Stimulated activated naive CD8-positive, alpha-beta T cell treated with anti-CD3 and anti-CD28 coated beads, Interleukin-15, Interleukin-2, amounts not matched to agents 100 U/mL and 50 U/mL, for 24 hours (primary cell): Measurements from ENCODE around the gene GOLGA6L2.
"Not testable (repeated sequence)": the region's sequence is repeated elsewhere in the genome, so short reads cannot be mapped to it uniquely, and the experiment has no call there.

Experiments used
- ATAC-seq: fragments of 150-1000 bp; cut with Tn5 transposase; one replicate; pipeline ENCODE4 v1.10.0; 2021
- DNase-seq: peaks from one replicate; pipeline ENCODE4 v3.0.0; 2021

Gene GOLGA6L2

DNA sequence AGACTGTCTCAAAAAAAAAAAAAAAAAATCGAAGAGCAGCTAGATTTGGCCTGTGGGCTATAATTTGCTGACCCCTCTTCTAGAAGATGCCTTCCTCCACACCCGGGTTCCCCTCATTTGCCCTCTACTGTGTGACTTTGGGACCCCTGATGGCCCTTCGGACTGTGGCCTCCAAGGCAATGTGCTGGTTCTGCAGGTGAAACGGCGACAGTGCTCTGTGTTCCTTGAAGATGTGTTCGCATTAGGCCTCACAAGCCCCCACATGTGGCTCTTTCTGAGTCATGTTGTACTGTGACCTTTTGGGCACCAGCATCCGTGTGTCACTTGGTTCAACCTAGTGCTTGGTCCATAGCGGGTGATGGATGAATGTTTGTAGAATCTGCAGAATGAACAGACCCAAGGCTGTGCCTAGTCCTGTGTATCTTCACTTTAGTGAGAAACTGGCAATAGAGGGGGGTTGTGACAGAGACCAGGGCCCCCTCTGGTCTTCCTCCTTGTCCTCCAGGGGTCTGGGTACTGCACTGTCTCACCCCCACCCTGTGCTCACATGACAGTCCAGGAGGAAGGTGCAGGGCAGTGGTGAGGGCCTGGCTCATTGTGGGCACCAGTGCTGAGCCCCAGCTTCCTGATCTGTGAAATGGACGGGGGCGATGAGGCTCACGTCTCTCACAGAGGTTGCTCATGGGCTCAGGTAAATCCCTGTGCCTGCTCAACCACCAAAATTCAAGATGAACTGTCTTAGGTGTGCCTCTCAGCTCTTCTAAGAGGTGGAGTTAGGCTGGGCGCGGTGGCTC is 22.7 kb downstream of the GOLGA6L2 start:
- DNase-seq (no peak), ATAC-seq (no peak)

DNA sequence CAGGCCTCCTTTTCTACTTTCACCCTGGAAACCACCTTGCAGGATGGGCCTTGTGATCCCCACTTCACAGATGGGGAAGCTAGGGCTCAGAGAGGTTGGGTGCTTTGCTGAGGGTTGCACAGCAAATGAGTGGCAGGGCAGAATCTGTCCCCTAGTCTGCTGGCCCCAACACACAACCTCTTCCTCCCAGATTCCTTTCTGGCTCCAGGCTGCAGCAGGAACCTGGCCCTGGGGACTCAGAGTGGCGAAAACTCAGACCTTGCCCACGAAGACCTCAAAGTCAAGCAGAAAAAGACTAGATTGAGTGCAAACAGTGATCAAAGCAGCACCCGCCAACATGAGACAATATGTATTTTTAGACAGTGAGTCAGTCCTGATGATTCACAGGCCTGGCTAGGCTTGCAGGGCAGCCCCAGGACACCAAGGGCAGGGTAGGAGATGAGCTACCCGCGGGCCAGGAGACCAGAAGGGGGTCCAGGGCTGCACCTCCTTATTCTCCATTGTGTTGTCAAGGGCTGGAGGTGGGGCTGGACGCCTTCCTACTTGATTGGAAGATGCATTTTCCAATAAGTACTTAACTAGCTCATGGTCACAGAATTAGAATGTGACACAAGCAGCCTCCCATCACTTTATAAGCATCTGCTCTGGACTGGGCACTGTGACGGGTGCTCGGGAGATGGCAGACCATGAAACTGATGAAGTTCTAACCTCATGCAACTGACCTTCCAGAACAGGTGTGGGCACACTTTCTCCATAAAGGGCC is 23.9 kb downstream of the GOLGA6L2 start:
- ATAC-seq (no peak), DNase-seq (no peak)

DNA sequence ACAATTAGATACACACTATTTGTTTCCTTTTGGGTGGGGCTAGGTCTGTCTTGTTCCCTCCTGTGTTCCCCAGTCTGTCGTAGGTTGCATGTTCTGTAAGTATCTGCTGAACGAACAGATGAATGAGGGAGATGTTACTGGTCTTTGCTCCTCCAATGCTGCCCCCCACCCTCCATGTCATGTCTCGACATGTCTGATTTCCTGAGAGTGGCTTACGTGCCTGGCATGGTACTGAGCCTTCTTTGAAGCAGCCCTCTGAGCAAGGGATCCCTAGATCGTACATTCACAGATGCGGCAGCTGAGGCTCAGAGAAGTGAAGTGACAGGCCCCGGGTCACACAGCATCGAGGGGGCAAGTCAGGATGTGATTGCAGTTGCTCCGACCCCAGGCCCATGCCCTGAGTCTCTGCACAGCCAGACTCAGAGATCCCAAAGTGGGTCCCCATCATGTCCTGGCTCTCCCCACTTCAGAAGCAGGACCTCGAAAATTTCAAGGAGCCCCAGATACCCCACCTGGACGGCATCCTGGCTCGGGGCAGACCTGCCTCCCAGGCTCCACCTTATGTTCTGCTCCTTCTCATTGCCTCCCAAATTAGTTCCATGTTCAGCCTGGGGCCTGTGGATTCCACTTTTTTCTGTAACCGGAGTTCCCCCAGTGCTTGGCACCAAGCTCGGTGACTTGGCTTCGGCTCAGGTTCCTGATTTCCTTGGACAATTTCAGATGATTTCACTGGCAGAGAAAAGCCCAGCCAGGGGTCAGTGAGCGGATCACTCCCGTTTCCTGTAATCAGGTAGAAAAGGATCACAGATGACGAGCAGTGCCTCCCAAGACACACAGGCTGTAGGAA is 24.7 kb downstream of the GOLGA6L2 start:
- ATAC-seq, result no peak
- DNase-seq, result no peak

DNA sequence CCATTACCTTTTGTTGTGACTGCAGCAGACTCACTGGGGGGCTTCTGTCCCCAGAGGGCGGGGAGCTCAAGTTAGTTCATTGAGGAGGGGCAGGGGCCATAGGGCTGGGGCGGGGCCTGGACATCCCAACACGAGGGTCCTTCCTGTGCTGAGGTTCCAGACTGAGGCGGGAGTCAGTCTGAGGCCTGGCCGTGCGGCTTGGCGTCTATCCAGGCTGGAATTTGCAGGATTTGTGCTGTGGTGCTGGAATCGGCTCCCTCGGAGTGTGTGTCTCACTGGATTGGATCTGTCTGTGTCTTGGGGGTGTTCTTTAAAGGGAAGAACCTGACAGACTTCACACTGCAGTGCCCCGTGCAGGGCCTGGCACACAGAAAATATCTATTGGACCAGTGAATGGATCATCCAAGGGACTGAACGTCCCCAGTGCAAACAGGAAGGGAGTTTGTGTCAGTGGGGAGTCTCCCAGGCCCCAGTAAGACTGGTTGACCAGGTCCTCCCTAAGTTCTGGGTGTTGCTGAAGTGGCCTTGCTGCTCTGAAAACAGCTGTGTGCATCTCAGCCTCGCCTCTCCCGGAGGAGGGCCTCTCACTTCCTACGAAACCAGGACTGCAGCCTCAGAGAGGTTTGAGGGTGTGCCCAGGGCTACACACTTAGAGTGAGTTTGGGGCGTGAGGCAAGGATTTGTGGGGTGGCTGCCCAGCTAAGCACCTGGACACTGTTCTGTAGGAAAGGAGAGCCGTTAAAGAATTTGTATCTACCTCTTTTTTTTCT is 26.1 kb downstream of the GOLGA6L2 start:
- no peak for ATAC-seq
- DNase-seq, result no peak

DNA sequence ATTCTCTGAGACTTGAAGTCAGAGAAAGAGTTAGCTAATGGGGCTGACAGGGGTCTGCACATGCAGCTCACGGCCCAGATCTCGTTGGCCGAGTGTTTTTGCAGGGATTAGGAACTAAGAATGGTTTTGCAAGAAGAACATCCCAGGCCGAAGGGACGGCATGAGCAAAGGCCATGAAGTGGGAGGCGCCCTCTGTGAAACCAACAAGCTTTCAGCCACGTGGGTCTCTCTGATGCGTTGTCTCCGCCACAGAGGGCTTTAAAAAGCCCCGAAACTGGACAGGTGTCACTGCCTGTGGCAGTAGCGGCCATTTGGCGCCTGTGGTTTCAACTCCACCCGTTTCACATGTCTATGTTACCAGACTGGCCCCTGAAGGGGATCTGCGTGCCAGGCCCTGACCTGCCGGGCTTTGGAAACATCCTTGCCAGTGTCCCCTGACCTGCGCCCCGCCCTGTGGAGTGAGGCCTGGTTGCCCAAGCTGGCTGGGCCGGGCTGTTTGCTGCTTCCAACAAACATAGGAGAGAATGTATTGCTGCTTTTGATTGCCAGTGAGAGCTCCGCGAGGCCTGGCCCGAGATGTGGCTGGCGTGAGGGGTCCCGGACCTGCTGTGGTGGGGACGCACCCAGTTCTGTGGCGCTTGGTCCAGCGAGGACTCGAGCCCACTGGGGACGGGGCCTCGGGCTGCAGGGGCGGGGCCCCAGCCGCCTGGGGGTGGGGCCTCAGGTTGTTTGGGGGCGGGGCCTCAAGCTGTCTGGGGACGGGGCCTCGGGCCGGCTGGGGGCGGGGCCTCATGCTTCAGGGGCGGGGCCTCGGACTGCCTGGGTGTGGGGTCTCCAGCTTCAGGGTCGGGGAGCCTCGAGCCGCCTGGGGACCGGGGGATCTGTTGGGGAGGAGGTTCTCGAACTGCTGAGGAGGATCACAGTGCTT is 30.4 kb downstream of the GOLGA6L2 start:
- peak; percentile 3 for DNase-seq
- no peak for ATAC-seq

DNA sequence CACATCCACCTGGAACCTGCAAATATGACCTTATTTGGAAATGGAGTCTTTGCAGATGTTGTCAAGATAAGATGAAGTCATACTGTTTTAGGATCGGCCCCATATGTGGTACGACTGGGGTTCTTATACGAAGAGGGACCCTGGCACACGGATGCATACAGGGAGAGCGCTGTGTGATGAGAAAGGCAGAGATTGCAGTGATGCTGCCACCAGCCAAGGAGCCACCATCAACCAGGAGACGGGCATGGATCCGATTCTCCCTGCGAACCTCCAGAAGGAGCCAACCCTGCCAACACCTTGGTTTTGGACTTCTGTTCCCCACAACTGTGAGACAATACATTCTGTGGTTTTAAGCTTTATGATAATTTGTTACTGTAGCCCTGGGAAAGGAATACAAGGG is 31.2 kb downstream of the GOLGA6L2 start:
- DNase-seq, ATAC-seq: not testable (repeated sequence)

DNA sequence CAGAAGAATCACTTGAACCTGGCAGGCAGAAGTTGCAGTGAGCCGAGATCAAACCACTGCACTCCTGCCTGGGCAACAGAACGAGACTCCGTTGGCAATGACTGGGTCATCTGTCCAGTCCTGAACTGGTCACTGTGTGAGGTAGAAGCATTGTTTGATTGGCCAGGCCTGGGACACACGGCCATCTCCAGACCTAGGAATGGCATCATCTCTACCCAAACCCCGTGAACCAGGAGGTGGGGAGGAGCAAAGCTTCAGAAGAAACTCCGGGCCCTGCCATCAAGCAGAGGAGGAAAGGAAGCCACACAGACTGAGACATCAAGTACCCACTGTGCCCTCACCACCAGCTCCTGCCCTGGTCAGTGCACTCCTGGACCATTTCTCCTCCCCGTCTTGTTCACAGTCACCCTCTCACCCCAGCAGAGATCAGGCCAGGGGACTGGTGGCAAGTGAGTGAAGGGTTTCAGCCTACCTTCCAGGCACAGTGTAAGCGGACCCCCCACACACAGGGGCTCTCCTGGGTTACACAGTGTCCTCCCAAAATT is 31.6 kb downstream of the GOLGA6L2 start:
- DNase-seq (no peak), ATAC-seq (no peak)

DNA sequence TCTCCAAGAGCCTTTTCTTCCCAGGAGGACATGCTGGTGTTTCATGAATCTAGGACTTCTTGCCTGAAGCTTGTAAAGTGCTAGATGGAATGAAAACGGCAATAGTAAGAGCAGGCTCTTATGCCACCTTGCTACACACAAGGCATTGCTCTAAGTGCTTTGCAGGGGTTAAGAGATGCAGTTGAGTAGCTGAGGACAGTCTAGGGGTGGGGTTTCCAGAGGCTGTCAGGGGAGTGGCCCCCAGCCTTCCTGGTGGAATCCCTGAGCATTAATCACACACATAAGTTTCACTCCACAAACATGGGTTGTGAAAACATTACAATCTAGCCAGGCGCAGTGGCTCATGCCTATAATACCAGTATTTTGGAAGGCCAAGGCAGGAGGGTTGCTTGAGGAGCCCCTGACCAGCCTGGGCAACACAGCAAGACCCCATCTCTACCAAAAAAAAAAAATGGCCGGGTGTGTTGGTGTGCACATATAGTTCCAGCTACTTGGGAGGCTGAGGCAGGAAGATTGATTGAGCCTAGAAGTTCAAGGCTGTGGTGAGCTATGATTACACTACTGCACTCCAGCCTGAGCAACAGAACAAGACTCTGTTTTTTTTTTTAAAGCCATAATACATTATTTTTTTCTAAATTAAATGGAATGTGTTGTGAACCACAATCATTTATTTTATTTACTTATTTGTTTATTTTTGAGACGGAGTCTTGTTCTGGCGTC is 34.0 kb downstream of the GOLGA6L2 start:
- DNase-seq, ATAC-seq: not testable (repeated sequence)

DNA sequence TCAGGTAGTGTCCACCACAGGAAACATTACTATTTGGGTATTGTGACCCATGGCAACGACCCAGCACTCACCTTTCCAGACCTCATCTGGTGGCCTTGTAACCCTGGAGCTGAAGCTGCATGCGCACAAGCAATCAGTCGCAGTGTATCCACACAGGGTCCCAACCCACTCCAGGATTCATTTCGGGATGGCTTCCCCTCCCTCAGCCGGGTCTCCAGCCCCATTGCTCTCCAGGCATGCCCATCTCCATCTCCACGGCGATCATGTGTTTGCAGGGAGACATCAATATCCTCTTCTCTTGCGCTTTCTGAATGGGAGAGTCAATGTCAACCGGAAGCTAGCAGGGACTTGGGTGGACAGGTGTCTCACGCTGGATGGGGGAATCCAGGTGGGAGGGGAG is 35.2 kb downstream of the GOLGA6L2 start:
- ATAC-seq, result no peak
- no peak for DNase-seq

DNA sequence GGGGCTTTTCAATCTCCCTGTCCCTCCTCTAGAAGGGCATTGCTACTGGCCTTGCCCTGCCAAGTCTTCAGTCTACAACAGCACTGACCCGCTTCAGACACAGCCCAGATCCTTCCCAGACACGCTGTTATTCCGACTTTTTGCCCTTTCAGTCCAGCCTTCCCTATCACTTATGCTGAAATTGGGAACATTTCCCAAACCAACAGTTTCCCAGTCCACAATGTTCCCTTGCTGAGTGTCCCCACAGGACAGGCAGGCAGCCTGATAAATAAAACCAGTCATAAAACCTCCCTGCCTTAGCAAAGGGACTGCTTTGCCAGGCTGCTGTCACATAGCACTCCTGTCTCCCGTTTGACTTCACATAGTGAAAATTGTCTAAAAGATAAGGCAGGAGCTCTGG is 43.5 kb downstream of the GOLGA6L2 start:
- ATAC-seq (no peak), DNase-seq (no peak)

DNA sequence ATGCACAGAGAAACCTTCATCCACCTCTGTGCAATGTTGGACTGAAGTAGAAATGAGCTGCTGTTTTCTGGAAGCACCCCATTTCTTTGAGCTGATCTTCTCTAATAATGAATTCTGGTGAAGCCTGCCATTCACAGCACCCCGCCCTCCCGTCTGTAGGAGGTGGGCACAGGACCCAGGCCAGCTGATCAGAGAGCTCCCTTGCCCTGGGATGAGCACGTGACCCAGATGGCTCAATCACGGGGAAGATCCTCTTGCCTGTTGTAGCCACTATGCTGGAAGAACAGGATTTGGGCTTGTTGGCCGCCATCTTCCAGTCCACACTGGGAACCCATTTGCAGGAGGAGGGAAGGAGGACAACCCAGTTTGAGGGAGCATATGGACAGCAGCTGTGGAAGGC is 44.5 kb downstream of the GOLGA6L2 start:
- DNase-seq (no peak), ATAC-seq (no peak)

DNA sequence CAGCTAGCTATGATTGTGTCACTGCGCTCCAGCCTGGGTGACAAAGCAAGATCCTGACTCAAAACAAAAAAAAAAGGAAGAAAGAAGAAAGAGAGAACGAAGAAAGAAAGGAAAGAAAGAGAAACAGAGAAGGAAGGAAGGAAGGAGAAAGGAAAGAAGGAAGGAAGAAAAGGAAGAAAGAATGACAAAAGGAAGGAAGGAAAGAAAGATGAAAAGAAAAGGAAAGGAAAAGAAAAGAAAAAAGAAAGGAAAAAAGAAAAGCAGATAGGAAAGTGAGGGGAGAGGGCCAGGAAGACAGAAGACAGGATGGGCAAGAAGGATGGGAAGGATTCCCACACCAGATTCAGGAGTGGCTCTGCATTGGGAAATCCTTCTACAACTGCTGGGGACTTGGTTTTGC is 44.9 kb downstream of the GOLGA6L2 start:
- ATAC-seq (no peak), DNase-seq (no peak)

DNA sequence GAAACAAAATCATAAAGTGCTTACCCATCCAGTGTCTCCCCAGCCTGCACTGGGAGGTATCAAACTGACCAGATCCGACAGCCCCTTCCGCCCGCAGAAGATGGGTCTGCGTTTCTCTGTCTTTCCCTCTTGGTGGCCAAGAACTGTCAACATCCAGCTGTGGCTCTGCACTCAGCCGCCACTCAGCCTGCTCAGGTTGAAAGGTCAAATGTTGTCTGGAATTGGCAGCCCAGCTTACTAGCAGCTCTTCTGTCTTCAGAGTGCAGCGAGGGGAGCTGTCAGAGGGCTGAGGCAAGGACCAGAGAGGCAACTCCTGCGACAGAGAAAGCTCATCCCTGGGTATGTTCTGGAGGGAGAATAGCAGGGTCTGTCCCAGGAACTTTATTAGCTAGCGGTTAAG is 45.4 kb downstream of the GOLGA6L2 start:
- ATAC-seq (no peak), DNase-seq (no peak)

DNA sequence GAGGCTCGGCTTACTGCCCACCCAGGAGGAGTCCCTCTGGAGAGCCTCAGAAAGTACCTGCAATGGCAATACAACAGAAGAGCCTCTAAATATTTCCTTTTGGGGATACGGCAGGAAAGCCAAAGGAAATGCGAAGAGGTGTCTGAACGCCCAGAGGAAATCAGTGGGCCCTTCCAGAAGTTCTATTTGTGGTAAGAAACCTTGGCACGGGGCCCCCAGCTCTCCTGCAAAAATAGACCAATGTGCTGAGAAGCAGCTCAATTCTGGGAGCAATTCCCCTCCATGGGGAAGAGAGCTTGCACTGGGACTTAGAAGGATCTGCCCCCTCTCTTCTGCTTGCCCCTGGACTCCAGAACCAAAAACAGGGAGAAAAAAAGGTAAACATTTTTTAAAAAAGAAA is 47.8 kb downstream of the GOLGA6L2 start:
- DNase-seq, ATAC-seq: not testable (repeated sequence)

DNA sequence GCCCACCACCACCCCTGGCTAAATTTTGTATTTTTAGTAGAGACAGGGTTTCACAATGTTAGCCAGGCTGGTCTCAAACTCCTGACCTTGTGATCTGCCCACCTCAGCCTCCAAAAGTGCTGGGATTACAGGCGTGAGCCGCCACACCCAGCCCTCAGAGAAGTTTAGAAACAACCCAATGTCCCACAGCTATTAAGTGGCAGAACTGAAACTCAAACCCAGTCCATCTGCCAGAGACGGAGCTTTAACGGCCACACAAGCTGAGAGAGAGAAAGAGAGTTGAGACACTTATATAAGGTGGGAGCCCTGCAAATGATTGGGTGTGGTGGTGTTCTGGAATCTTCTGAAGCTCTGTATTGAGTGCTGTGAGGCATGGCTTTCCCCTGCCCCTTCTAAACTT is 48.7 kb downstream of the GOLGA6L2 start:
- not testable (repeated sequence) for DNase-seq, ATAC-seq

DNA sequence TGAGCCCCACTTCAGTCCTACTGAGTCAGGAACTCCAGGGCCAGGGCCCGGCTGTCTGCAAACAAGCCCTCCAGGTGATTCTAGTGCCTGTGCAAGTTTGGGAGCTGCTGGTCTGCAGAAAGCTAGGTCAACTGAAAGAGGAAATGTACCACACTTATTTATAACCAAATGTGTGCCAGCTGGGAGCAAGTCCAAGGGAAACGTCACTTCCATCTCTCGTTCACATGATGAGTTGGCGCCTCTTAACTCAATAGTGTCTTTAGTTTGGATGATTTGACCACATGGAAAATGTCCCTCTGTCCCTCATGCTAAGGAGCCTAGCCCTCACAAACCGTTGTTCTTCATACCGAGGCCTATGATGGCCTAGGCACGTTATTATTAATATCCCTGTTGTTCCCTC is 49.3 kb downstream of the GOLGA6L2 start:
- no peak for ATAC-seq
- DNase-seq, result no peak

DNA sequence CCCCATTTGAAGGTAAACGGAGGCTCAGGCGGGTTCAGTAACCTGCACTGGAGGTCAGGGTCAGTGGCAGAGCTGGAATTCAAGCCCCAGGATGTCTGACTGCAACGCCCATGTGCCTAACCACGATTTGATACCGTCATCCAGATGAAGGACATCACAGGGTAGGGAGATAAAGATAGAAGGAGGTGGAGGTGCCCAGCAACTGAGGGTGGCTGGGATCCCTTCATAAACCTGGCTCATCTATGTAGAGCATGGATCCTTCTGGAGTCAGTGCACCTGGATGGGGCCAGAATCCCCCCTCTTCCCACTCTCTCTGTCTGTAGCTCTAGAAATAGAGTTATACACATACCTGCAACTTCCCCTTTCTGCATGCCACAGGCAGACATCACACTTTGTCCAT is 51.2 kb downstream of the GOLGA6L2 start:
- ATAC-seq, result no peak
- DNase-seq, result no peak

DNA sequence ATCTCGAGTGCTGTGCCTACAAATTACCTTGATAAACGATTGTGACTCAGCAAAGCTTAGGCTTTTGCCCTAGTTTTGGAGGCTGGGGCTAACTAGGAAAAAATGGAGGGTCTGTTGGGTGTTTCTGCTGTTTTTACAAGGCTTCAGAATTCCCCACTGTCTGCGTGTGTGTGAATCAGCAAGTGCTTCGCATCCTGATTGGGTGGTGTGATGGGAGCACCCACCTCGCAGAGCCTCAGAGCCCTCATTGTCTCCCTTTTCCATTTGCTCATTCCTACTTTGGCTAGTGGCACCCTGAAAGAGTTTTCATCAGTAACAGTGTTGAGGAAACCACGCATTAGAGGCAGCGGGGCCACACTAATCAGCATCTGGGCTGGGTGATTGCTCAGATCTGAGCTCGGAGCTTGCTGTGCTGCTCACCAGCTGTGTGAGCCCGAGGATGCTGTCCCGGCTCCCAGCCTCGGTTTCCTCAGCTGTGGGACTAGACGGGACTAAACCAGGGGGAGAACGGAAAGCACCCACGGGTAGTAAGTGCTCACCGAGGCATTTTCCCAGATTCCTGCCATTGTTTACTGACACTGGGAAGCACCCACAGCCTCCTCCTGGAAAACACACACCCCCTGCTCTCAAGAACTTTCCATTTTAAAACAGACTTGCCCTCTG is 51.9 kb downstream of the GOLGA6L2 start:
- DNase-seq (no peak), ATAC-seq (no peak)
